HCT116 (cell line): ENCODE results near the gene GATAD2B.

Experiments used
- CTCF ChIP-seq, 3 experiments: fragments of 200-600 bp in 1 of 3; sonication (generic) in 1 of 3; IDR thresholded peaks in 2 of 3; conservative IDR thresholded peaks in 1 of 3; 2 replicates each; pipeline ENCODE4 v1.5.1; 2012 to 2017; ENCODE audit warnings: low read depth in 2 of 3, low read length in 2 of 3, antibody characterized with exemption in 1 of 3, borderline replicate concordance in 1 of 3, control low read depth in 1 of 3, mild to moderate bottlenecking in 1 of 3, mixed read lengths in 1 of 3, mixed run types in 1 of 3, moderate library complexity in 1 of 3; ENCODE audit not compliant: insufficient read depth in 1 of 3
- POLR2A ChIP-seq: IDR thresholded peaks from 2 replicates; pipeline ENCODE4 v1.7.0; 2011; ENCODE audit warnings: borderline replicate concordance; ENCODE audit not compliant: insufficient read depth, insufficient read length; ENCODE audit errors: extremely low read depth
- YY1 ChIP-seq: IDR thresholded peaks from 2 replicates; pipeline ENCODE4 v1.6.1; 2011; ENCODE audit warnings: low read length, low read depth, moderate library complexity, mild to moderate bottlenecking; ENCODE audit not compliant: insufficient replicate concordance; ENCODE audit errors: extremely low read depth

GRCh38 chr1:153760440-153760839, 162.3 kb downstream of the GATAD2B start:
- TF ChIP-seq CTCF (IDR thresholded peaks at IDR 0.05 in 2 of 3, conservative IDR thresholded peaks at IDR 0.05 in 1 of 3; ENCODE audit: borderline replicate concordance in 1 of 3, insufficient read depth in 1 of 3, low read depth in 2 of 3, low read length in 2 of 3) (no peak), POLR2A (no peak), YY1 (no peak)
